ENCODE data around the gene GPI. TPM values are rescaled to one million over a fixed set of nuclear protein-coding genes. Genes with fewer than 3 reads are reported as not detected.
"Not testable (repeated sequence)": the region's sequence is repeated elsewhere in the genome, so short reads cannot be mapped to it uniquely, and the experiment has no call there.

The GPI gene
- total and polyA plus RNA-seq, 7 donors, result 73.9 to 209 (median 144) TPM

- H3K4me1 ChIP-seq, result no peaks in the 10 kb centered on the region
- H3K36me3 ChIP-seq, result peaks cover 0 to 100% (median 49%) of the 10 kb centered on the region in 4 donors
- DNase-seq, result no peak
- H3K27ac ChIP-seq, result no peak overlapping the region
- no peaks in the 10 kb centered on the region for H3K9me3 ChIP-seq
- H3K4me3 ChIP-seq, result no peak overlapping the region
- 87 to 90% methylated on average over 11 of the region's 11 CpGs for WGBS, 2 donors
- intact Hi-C loops (cut with DNase I), result no loop called here
- TF ChIP-seq POLR2A (IDR thresholded peaks at IDR 0.05), result no peak
- no peak for TF ChIP-seq CTCF (IDR thresholded peaks at IDR 0.05)
- no peak for TF ChIP-seq POLR2AphosphoS5 (IDR thresholded peaks at IDR 0.05)
- TF ChIP-seq EP300 (IDR thresholded peaks at IDR 0.05), result no peak
- H3K27me3 ChIP-seq, result no peaks in the 10 kb centered on the region
Measured at GRCh38 chr19:34393031-34393430, 28.0 kb downstream of the GPI start.

- H3K27ac ChIP-seq, result no peak overlapping the region
- no peak overlapping the region for H3K4me3 ChIP-seq
- H3K36me3 ChIP-seq, result peaks cover 0 to 100% (median 47%) of the 10 kb centered on the region in 4 donors
- WGBS, 2 donors, result 86 to 93% methylated on average over 14 of the region's 14 CpGs
- no peak for TF ChIP-seq CTCF (IDR thresholded peaks at IDR 0.05)
- TF ChIP-seq POLR2AphosphoS5 (IDR thresholded peaks at IDR 0.05), result no peak
- no peaks in the 10 kb centered on the region for H3K9me3 ChIP-seq
- no peaks in the 10 kb centered on the region for H3K4me1 ChIP-seq
- intact Hi-C loops (cut with DNase I), result no loop called here
- no peak for DNase-seq
- H3K27me3 ChIP-seq, result no peaks in the 10 kb centered on the region
Measured at GRCh38 chr19:34393629-34394028, 28.6 kb downstream of the GPI start.

GRCh38 chr19:34397853-34398252, 32.9 kb downstream of the GPI start:
- TF ChIP-seq POLR2A (IDR thresholded peaks at IDR 0.05) (no peak), POLR2AphosphoS5 (IDR thresholded peaks at IDR 0.05) (no peak), EP300 (IDR thresholded peaks at IDR 0.05) (no peak), CTCF (IDR thresholded peaks at IDR 0.05) (no peak)
- DNase-seq, result no peak
- Histone ChIP-seq H3K4me1 (no peaks in the 10 kb centered on the region), H3K27ac (no peak overlapping the region), H3K27me3 (no peaks in the 10 kb centered on the region), H3K36me3 (peaks cover 11 to 82% (median 40%) of the 10 kb centered on the region in 4 donors), H3K4me3 (no peak overlapping the region), H3K9me3 (no peaks in the 10 kb centered on the region)
- 90 to 96% methylated on average over 1 of the region's 1 CpG for WGBS, 2 donors
- intact Hi-C loops (cut with DNase I), result no loop called here

GRCh38 chr19:34399886-34400285, 34.9 kb downstream of the GPI start:
- H3K4me1 ChIP-seq, result peaks cover 0 to 9% (median 4%) of the 10 kb centered on the region in 4 donors
- TF ChIP-seq EP300 (IDR thresholded peaks at IDR 0.05), result no peak
- no peak for TF ChIP-seq POLR2A (IDR thresholded peaks at IDR 0.05)
- TF ChIP-seq CTCF (IDR thresholded peaks at IDR 0.05), result no peak
- no peak for TF ChIP-seq POLR2AphosphoS5 (IDR thresholded peaks at IDR 0.05)
- no peaks in the 10 kb centered on the region for H3K9me3 ChIP-seq
- 90 to 93% methylated on average over 9 of the region's 9 CpGs for WGBS, 2 donors
- no peak overlapping the region for H3K27ac ChIP-seq
- no peaks in the 10 kb centered on the region for H3K27me3 ChIP-seq
- no peak overlapping the region for H3K4me3 ChIP-seq
- peaks cover 11 to 62% (median 31%) of the 10 kb centered on the region in 4 donors for H3K36me3 ChIP-seq
- intact Hi-C loops (cut with DNase I), result no loop called here
- no peak for DNase-seq

GRCh38 chr19:34400844-34401243, 35.8 kb downstream of the GPI start:
- Histone ChIP-seq H3K36me3 (peaks cover 11 to 52% (median 30%) of the 10 kb centered on the region in 4 donors), H3K4me1 (peaks cover 0 to 12% (median 6%) of the 10 kb centered on the region in 4 donors)
- WGBS, 2 donors, result 96 to 97% methylated on average over 8 of the region's 8 CpGs
- DNase-seq; H3K4me3 ChIP-seq; H3K9me3 ChIP-seq; intact Hi-C loops (cut with DNase I); H3K27ac ChIP-seq; H3K27me3 ChIP-seq: not testable (repeated sequence)

Data from sigmoid colon (tissue), 7 donors.